Measurements from ENCODE around the gene PIP5K1B.
"Not testable (repeated sequence)": the region's sequence is repeated elsewhere in the genome, so short reads cannot be mapped to it uniquely, and the experiment has no call there.

PIP5K1B gene

GRCh38 chr9:68969538-68969937 is 264.5 kb downstream of the PIP5K1B start:
- no peak for DNase-seq

- peak; percentile 7 for DNase-seq
These were observed 265.1 kb downstream of the PIP5K1B start for GRCh38 chr9:68970151-68970550.

GRCh38 chr9:68973619-68974018 is 268.6 kb downstream of the PIP5K1B start:
- no peak for DNase-seq

- no peak for DNase-seq
These were observed 269.4 kb downstream of the PIP5K1B start for GRCh38 chr9:68974431-68974830.

DNA sequence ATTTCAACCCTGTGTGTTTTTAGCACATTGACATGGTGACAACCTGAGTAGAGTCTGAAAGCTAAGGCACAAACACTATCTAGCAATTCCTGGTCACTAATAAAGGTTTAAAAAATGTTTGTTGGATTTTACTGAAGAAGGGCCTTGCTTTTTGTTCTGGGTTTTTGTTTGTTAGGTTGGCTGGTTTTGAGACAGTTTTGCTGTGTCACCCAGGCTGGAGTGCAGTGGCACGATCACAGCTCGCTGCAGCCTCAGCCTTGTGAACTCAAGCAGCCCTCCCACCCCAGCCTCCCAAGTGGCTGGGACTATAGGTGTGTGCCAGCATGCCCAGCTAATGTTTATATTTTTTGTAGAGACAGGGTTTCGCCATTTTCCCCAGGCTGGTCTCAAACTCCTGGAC is 269.9 kb downstream of the PIP5K1B start:
- no peak for DNase-seq

DNA sequence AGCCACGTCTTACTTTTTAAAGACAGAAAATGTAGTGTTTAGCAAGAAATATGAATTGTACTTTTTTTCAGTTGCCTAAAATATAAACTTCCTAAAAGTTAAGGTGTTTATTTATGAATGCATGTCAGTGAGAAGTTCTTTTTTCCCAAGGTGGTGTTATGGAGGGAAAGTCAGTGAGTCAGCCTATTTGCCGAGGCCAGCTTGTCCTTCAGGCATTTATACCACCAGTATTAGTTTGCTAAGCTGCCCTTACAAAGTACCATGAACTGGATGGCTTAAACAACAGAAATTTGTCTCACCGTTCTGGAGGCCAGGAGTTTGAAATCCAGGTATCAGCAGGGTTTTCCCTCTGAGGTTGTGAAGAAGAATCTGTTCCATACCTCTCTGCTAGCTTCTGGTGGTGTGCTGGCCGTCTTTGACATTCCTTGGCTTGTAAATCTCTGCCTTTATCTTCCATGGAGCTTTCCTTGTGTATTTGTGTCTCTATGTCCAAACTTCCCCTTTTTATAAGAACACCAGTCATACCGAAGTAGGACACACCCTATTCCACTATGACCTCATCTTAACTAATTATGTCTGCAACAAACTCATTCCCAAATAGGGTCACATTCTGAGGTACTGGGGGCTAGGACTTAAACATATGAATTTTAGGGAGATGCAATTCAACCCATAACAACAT is 270.5 kb downstream of the PIP5K1B start:
- DNase-seq = no peak

- DNase-seq = no peak
These were observed 273.0 kb downstream of the PIP5K1B start for GRCh38 chr9:68978066-68978465.

GRCh38 chr9:68978501-68978900 is 273.5 kb downstream of the PIP5K1B start:
- DNase-seq = no peak

DNA sequence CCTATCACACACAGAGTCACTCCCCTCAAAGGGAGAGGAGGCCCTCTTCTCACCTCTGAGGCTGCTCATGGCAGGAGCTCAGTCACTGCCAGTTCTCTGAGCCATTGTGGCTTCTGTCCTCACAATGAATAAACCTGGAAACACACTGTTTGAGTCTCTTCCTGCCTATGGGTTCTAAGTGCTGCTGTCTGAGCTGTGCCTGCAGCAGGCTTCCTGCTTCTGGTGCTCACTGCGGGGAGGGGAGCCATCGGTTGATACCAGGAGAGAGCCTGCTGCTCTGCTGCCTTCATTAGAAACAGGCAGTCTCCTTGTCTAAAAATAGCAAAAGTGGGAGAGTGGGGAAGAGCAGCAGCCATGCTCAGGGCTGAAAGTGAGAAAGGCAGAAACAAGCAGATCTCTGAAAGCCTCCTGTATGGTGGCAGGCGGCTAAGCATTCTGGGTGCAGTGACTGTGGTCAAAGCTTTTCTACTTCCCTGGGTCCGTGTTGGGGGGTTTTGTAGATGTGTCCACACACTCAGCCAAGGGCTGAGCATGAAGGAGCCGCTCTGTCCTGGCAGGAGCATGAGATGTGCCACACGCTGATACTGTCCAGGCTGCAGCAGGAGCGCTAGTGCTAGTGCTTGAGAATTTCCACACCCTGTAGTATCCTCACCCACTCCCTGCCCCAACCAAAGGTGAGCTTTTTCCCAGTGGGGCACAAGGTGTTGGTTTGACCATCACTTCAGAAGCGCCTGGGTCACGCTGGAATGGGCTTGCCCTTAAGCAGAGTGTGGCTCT is 274.7 kb downstream of the PIP5K1B start:
- no peak for DNase-seq

DNA sequence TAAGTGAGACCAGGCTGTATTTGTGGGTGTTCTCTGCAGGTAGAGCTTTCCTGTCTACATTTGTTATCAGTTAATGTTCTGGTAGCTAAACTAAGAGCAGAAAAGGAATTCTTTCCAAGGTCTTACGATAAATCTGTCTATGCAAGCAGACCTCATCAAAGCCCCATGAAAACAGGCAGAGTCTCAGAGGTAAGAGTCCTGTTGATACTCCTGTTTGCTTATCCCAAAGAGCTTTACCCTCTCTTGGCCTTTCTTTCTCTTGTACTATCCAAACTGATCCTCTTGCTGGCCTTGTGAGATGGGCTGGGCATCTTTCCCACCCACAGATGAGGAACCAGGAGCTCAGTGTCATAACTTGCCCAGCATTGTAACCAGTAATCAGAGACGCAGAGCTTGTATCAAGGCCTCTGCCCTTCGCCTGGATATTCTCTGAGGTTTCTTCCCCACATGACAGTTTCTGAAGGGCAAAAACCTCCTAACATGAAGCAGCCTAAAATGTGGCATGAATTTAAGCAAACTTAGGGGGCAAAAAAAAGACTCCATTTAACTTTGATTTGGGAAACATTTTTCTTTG is 275.4 kb downstream of the PIP5K1B start:
- DNase-seq = no peak

- DNase-seq = no peak
These were observed 276.7 kb downstream of the PIP5K1B start for GRCh38 chr9:68981789-68982188.

DNA sequence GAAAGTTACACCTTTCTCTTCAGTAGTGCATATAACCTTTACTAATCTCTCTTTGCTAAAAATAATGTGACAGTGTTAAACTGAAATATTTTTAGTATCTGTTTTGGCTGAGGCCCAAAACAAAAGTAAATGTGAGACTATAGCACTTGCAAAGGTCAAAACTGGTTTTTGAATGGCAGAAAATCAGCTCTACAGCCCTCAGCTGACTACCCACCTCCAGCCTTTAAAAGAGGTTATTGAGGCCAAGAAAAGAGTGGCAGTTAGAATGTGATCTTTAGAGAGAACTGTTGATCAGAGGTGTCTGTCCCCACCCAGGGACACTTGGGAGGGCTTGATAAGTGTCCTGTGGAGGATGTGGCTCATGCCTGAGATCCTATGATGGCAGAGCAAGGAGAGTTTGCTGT is 278.0 kb downstream of the PIP5K1B start:
- no peak for DNase-seq

DNA sequence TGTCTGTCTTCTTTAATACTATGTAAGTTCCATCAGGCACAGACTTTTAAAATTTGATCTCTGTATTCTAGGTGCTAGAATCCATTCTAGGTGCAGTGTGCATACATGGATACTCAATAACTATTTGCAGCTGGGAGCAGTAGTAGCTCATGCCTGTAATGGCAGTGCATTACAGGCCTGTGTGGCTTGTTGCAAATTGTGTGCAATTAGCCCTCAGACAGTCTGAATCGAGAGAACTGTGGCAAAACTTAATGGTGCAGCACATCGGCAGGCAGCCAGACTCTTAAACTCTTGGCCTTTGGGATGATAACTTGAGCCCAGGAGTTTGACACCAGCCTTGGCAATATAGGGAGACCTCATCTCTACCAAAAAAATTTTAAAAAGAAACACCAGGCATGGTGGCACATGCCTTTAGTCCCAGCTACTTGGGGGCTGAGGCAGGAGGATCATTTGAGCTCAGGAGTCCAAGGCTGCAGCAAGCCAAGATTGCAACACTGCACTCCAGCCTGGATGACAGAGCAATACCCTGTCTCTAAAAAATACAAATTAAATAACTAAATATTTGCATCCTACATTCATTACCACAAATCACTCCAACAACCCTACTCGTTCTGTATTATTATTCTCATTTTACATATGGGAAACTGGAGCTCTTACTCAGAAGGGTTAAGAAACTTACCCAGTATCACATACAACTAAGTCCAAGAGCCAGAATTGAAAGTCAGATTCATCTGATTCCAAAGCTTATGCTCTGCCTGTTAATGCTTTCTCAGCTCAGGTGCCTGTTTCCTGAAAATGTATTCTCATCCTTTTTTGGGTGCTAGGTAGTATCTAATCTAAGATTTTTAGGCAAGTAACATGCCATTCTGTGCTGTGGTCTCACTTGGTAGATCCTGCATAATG is 278.7 kb downstream of the PIP5K1B start:
- DNase-seq = no peak

GRCh38 chr9:68986949-68987348 is 281.9 kb downstream of the PIP5K1B start:
- DNase-seq = not testable (repeated sequence)

DNA sequence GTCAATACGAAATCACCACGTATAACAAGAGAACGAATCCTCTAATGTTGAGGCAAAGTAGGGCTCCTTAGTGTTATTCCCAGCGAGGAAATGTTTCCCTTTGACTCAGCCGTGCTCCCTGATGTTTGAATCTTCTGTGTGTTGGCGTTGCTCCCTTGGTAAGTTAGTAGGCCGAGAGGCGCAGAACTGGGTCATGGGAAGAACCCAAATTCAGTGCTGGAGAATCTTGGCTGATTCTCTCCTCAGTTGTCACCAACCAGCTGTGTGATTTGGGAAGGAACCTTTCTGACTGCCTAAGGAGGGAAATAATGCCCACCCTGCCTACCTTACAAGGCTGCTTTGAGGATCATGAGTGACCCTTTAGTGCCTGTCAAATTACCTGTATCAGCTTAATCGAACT is 286.4 kb downstream of the PIP5K1B start:
- no peak for DNase-seq

DNA sequence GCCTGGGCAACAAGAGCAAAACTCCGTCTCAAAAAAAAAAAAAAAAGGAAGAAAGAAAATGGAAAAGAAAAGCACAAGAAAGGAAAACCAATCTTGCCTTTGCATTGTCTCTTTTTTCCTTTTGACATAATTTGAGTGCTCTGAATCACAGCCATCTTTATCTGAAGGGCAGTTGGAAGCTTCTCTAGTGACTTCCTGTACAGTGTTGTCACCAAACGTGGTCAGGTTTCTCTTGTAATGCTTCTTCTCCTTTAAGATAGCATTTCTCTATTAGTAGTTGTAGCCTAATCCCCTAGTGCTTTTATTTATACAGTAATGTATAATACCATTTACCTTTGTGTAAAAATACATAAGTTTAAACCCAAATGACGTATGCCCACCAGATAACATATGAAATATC is 290.7 kb downstream of the PIP5K1B start:
- no peak for DNase-seq

GRCh38 chr9:68996462-68996861 is 291.4 kb downstream of the PIP5K1B start:
- DNase-seq = no peak

GRCh38 chr9:68997666-68998065 is 292.6 kb downstream of the PIP5K1B start:
- DNase-seq = no peak

GRCh38 chr9:68998385-68998784 is 293.3 kb downstream of the PIP5K1B start:
- DNase-seq = no peak

GRCh38 chr9:68998812-68999211 is 293.8 kb downstream of the PIP5K1B start:
- no peak for DNase-seq

DNA sequence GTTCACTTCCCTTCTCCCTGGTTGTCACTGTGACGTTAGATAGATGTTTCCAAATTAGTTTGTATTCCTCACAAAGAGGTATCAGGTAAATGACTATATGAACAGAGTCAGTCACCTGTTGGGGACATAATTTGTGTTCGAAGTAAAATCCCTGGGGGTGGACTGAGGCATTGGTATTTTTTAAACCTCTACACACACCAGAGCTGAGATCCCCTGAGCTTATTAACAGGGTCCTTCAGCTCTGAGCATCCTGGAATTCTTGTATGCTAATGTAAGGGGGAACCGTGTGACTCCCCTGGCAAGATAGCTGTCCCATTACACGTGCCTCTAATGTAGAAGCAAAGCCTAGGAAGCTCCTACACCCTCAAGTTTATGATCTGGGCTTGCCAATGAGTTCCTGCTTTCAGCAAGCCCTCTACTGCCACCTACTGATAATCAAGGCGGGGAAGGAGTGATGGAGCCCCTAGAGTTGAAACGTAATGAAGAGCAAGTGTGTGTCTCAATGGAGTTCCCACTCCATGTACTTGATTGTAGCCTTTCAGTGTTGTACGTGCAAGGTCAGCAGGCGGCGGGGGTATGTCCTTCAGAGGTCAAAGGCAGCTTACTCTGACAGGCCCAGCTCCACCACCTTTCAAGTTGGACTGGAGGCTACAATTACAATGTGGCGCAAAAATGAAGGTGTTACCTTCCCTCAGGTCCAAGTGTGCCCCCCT is 294.5 kb downstream of the PIP5K1B start:
- DNase-seq = peak; percentile 46

DNA sequence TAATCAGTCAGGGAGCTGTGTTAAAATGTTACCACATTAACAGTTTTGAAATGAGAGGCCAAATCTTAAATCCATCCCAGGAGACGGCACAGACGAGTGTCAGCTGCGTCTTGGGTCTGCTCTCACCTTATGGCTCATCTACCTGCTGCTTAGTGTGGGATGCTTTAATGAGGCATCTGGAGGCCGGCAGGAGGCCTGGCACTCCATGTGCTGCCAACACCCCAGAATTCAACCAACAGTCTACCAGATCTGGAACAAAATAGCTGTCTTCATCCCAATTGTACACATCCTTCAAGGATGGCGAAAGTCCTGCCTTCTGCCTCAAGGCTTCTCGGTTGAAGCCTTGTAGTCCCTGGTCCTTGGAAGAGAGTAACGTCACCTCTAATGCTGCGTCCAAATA is 296.9 kb downstream of the PIP5K1B start:
- DNase-seq = no peak

- no peak for DNase-seq
These were observed 298.0 kb downstream of the PIP5K1B start for GRCh38 chr9:69003051-69003450.

Measured in NCI-H345 (cell line).